Skeletal muscle tissue (tissue), 4 donors: ENCODE data around the gene GBE1. TPM values are rescaled to one million over a fixed set of nuclear protein-coding genes. Genes with fewer than 3 reads are reported as not detected.

Experiments
- H3K27ac ChIP-seq: one replicate; pipeline ENCODE4 v1.7.0; 2013; ENCODE audit warnings: mild to moderate bottlenecking, low read depth, low read length, inconsistent platforms
- H3K27me3 ChIP-seq, 3 donors: one replicate each; pipeline ENCODE4 v1.7.0; 2013; ENCODE audit warnings: low read length in 3 of 3; ENCODE audit not compliant: control insufficient read depth in 3 of 3, insufficient read depth in 3 of 3
- H3K36me3 ChIP-seq, 3 donors: one replicate each; pipeline ENCODE4 v1.7.0; 2013; ENCODE audit warnings: low read length in 3 of 3; ENCODE audit not compliant: control insufficient read depth in 3 of 3, insufficient read depth in 3 of 3
- H3K4me1 ChIP-seq, 3 donors: one replicate each; pipeline ENCODE4 v1.7.0; 2013; ENCODE audit warnings: low read length in 3 of 3, mild to moderate bottlenecking in 3 of 3; ENCODE audit not compliant: control insufficient read depth in 3 of 3, insufficient read depth in 3 of 3
- H3K4me3 ChIP-seq, 3 donors: one replicate each; pipeline ENCODE4 v1.7.0; 2013; ENCODE audit warnings: low read length in 3 of 3
- H3K9ac ChIP-seq, 3 donors: one replicate each; pipeline ENCODE4 v1.7.0; 2013; ENCODE audit warnings: low read length in 3 of 3, mild to moderate bottlenecking in 3 of 3, moderate library complexity in 2 of 3, low read depth in 1 of 3
- H3K9me3 ChIP-seq, 3 donors: one replicate each; pipeline ENCODE4 v1.7.0; 2013; ENCODE audit warnings: low read length in 3 of 3; ENCODE audit not compliant: control insufficient read depth in 3 of 3
- total RNA-seq: library from RNA; depleted of rRNA; stranded (reverse); fragments of >200 nt; gene quantifications from one replicate; pipeline ENCODE4 v1.2.3, GENCODE V29; 2014
- donor health status: Osteomylitis.

GBE1 gene
- total RNA-seq, 1 donor from 2014 or later = 26.1 TPM

DNA sequence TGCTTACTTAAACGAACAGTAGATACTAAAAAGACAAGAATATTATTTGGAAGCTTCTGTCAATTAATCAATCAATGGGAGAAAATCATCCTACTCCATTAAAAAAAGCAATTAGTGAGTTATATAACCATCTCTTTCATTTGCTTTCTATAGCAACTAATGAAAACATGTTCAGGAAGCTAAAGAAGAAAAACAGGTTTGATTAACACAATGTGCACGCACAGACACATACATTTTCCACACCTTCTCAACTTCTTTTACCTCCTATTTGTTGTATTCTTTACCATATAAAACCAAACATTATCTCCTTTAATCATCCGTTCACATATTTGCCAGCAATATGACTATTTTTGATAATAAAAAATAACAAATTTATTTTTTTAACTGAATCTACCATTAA lies 111.3 kb downstream of the GBE1 start:
- Histone ChIP-seq H3K27ac (no peak overlapping the region), H3K9ac (no peak overlapping the region), H3K27me3 (no peaks in the 10 kb centered on the region), H3K4me1 (peaks cover 2 to 5% (median 5%) of the 10 kb centered on the region in 3 donors), H3K9me3 (no peaks in the 10 kb centered on the region), H3K36me3 (peaks cover 0 to 7% (median 0%) of the 10 kb centered on the region in 3 donors), H3K4me3 (no peak overlapping the region)

DNA sequence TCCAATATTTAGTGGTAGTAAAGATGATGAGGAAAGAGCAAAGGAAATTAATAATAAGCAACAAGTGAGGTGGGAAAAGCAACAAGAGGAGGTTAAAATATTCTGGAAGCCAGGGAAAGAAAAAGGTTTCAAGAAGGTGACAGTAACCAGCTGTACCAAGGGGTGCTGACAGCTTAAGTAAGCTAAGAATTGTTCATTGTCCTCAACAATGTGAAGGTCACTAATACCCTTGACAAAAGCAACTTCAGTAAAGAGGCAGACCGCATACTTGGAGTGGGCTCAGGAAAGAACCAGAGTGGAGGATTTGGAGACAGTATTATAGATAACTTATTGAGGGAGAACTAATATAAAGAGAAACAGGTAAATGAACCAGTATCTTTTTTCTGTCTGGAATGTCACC lies 116.2 kb downstream of the GBE1 start:
- Histone ChIP-seq H3K9ac (no peak overlapping the region), H3K27me3 (no peaks in the 10 kb centered on the region), H3K4me3 (no peak overlapping the region), H3K36me3 (peaks cover 5 to 9% (median 9%) of the 10 kb centered on the region in 3 donors), H3K9me3 (no peaks in the 10 kb centered on the region), H3K4me1 (no peaks in the 10 kb centered on the region), H3K27ac (no peak overlapping the region)

DNA sequence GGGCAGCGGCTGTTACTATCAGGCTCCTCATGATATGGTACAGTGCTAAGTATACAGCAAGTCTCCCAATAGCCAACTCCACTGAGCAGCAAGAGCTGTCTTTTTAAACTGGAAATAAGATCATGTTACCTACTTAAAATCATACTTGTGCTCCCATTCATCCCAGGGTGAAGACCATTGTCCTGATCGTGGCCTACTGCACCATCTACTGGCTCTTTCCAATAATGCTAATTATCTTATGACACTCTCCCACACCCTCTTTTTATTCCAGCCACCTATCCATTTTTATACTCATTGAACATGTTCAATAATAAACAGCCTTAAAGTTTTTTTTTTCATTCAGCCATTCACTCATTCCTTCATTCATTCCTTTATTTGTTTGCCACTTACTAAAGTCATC lies 117.7 kb downstream of the GBE1 start:
- Histone ChIP-seq H3K4me3 (no peak overlapping the region), H3K4me1 (no peaks in the 10 kb centered on the region), H3K9me3 (no peaks in the 10 kb centered on the region), H3K27ac (no peak overlapping the region), H3K27me3 (no peaks in the 10 kb centered on the region), H3K9ac (no peak overlapping the region), H3K36me3 (peaks cover 5 to 14% (median 8%) of the 10 kb centered on the region in 3 donors)

DNA sequence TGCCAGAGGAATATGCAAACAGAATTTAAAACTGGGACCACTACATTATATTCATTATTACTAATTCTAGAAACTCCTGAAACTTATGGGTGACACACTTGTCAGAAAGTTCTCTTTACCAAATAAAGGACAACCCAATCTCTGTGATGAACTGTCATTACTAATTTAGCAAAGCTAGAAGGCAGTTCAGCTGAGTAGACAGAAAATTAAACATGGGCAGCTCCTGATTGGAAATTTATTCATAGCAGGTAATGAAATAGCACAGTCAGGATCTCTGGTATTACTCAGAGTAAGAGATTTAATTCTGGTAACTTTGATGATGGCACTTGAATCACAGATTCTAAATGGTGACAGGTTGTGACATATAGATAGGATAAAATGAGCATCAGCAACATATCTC lies 123.0 kb downstream of the GBE1 start:
- no peaks in the 10 kb centered on the region for H3K27me3 ChIP-seq
- H3K27ac ChIP-seq = no peak overlapping the region
- no peak overlapping the region for H3K4me3 ChIP-seq
- no peaks in the 10 kb centered on the region for H3K4me1 ChIP-seq
- H3K9me3 ChIP-seq = no peaks in the 10 kb centered on the region
- peaks cover 3 to 14% (median 4%) of the 10 kb centered on the region in 3 donors for H3K36me3 ChIP-seq
- no peak overlapping the region for H3K9ac ChIP-seq

- H3K27ac ChIP-seq = no peak overlapping the region
- no peak overlapping the region for H3K9ac ChIP-seq
- H3K4me3 ChIP-seq = no peak overlapping the region
- H3K27me3 ChIP-seq = no peaks in the 10 kb centered on the region
- peaks cover 2 to 6% (median 3%) of the 10 kb centered on the region in 3 donors for H3K36me3 ChIP-seq
- no peaks in the 10 kb centered on the region for H3K4me1 ChIP-seq
- H3K9me3 ChIP-seq = no peaks in the 10 kb centered on the region
Observed at GRCh38 chr3:81632659-81633058, 128.8 kb downstream of the GBE1 start.

DNA sequence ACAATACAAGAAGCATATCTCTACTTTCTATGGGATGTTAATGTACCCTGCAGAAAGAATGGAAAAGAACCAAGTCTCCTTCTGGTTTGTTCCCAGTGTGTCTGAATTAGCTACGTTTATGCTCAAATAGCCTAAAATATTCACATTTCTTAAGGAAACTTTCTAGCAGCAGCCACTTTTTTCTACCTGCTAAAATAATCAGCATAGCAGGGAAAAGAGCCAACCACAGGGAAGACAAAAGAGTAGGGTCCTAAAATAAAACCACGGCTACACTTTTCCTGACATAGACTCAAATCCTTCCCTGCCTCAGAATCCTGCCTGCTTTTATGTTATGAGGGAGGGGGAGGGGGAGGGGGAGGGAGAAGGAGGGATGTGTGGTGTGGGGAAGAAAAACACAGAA lies 136.7 kb downstream of the GBE1 start:
- Histone ChIP-seq H3K27me3 (no peaks in the 10 kb centered on the region), H3K36me3 (no peaks in the 10 kb centered on the region), H3K4me3 (no peak overlapping the region), H3K4me1 (no peaks in the 10 kb centered on the region), H3K27ac (no peak overlapping the region), H3K9ac (no peak overlapping the region), H3K9me3 (no peaks in the 10 kb centered on the region)

- no peak overlapping the region for H3K9ac ChIP-seq
- H3K36me3 ChIP-seq = no peaks in the 10 kb centered on the region
- H3K9me3 ChIP-seq = no peaks in the 10 kb centered on the region
- H3K4me3 ChIP-seq = no peak overlapping the region
- no peaks in the 10 kb centered on the region for H3K27me3 ChIP-seq
- no peaks in the 10 kb centered on the region for H3K4me1 ChIP-seq
- H3K27ac ChIP-seq = no peak overlapping the region
Observed at GRCh38 chr3:81622395-81622794, 139.1 kb downstream of the GBE1 start.

DNA sequence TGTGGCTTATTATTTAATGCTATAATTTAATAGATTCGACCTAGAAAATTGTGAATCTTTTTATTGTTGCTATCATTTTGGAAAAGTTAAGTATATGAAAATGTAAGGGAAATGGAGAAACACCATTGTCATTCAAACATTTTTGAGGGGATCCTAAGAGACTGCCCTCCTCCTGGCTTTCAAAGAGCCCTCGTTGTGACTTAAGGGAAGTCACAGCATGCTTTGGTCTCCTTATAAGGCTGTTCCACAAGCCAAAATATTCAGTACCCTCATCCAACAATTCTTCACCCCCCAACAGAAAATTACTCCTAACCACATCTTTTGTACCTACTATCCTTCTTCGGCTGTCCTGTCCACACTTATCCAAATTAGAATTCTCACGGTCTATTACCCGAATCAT lies 140.2 kb downstream of the GBE1 start:
- no peaks in the 10 kb centered on the region for H3K9me3 ChIP-seq
- no peak overlapping the region for H3K27ac ChIP-seq
- H3K4me3 ChIP-seq = no peak overlapping the region
- no peaks in the 10 kb centered on the region for H3K36me3 ChIP-seq
- H3K27me3 ChIP-seq = no peaks in the 10 kb centered on the region
- no peaks in the 10 kb centered on the region for H3K4me1 ChIP-seq
- H3K9ac ChIP-seq = no peak overlapping the region

DNA sequence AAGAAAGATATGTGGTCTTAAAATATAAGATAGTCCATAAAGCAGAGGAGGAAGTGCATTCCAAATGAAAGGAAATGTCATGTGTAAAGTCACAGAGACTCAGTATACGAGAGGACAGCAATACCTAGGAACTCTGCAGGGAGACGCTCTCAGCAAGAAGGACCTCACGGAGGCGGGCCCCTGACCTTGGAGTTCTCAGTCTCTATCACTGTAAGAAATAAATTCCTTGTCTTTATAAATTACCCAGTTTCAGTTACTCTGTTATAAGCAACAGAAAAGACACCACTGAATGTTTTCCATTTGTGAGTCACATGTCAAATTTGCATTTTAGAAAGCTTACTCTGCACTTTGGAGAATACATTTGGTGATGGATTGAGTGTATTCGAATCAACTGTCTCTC lies 140.6 kb downstream of the GBE1 start:
- H3K27ac ChIP-seq = no peak overlapping the region

DNA sequence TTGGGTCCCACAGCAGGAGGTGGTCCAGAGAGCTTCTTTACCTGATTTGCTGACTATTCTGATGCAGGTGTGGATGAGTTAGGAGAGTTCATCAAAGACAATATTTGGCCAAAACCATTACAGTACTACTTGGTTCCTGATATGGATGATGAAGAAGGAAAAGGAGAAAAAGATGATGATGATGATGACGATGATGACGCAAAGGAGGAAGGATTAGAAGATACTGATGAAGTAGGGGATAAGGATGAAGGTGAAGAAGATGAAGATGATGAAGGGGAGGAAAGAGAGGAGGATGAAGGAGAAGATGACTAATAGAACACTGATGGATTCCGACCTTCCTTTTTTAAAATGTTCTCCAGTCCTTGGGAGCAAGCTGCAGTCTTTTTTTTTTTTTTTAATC lies 148.7 kb downstream of the GBE1 start:
- Histone ChIP-seq H3K4me3 (no peak overlapping the region), H3K27me3 (no peaks in the 10 kb centered on the region), H3K27ac (no peak overlapping the region), H3K9me3 (no peaks in the 10 kb centered on the region), H3K4me1 (no peaks in the 10 kb centered on the region), H3K9ac (no peak overlapping the region), H3K36me3 (peaks cover 2 to 5% (median 3%) of the 10 kb centered on the region in 3 donors)

More for the DNA sequence above, 140.6 kb downstream of the GBE1 start:
- H3K9me3 ChIP-seq = no peaks in the 10 kb centered on the region
- no peaks in the 10 kb centered on the region for H3K27me3 ChIP-seq
- H3K9ac ChIP-seq = no peak overlapping the region
- no peaks in the 10 kb centered on the region for H3K36me3 ChIP-seq
- no peak overlapping the region for H3K4me3 ChIP-seq
- H3K4me1 ChIP-seq = no peaks in the 10 kb centered on the region

GRCh38 chr3:81602781-81603180 lies 158.7 kb downstream of the GBE1 start:
- Histone ChIP-seq H3K9ac (no peak overlapping the region), H3K4me1 (no peaks in the 10 kb centered on the region), H3K9me3 (no peaks in the 10 kb centered on the region), H3K27me3 (no peaks in the 10 kb centered on the region), H3K4me3 (no peak overlapping the region), H3K27ac (no peak overlapping the region), H3K36me3 (no peaks in the 10 kb centered on the region)
